Measurements from ENCODE around the gene BTNL2.
"Not testable (repeated sequence)": the region's sequence is repeated elsewhere in the genome, so short reads cannot be mapped to it uniquely, and the experiment has no call there.

DNA sequence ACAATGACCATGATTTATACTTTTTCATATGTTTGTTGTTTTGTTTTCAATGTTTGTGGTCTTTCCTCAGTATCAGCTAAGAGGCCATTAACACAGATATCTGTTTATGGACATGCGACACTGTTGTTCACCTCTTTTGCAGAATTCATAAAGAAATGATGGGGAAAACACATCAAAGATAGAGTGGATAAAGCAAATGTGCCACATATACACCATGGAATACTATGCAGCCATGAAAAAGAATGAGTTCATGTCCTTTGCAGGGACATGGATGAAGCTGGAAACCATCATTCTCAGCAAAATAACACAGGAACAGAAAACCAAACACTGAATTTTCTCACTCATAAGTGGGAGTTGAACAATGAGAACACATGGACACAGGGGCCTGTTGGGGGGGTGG lies 27.0 kb upstream of the BTNL2 start:
- not testable (repeated sequence) for TF ChIP-seq POLR2A, EP300 (IDR thresholded peaks at IDR 0.05)
- TF ChIP-seq, protein P1, sequence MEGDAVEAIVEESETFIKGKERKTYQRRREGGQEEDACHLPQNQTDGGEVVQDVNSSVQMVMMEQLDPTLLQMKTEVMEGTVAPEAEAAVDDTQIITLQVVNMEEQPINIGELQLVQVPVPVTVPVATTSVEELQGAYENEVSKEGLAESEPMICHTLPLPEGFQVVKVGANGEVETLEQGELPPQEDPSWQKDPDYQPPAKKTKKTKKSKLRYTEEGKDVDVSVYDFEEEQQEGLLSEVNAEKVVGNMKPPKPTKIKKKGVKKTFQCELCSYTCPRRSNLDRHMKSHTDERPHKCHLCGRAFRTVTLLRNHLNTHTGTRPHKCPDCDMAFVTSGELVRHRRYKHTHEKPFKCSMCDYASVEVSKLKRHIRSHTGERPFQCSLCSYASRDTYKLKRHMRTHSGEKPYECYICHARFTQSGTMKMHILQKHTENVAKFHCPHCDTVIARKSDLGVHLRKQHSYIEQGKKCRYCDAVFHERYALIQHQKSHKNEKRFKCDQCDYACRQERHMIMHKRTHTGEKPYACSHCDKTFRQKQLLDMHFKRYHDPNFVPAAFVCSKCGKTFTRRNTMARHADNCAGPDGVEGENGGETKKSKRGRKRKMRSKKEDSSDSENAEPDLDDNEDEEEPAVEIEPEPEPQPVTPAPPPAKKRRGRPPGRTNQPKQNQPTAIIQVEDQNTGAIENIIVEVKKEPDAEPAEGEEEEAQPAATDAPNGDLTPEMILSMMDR (IDR thresholded peaks at IDR 0.05), result not testable (repeated sequence)

Measured in tibial nerve (tissue), 4 donors.